ENCODE measurements around the gene PRSS53. TPM values are rescaled to one million over a fixed set of nuclear protein-coding genes. Genes with fewer than 3 reads are reported as not detected.

The PRSS53 gene
- total RNA-seq, 2 donors from 2014 or later: 2.5 TPM

DNA sequence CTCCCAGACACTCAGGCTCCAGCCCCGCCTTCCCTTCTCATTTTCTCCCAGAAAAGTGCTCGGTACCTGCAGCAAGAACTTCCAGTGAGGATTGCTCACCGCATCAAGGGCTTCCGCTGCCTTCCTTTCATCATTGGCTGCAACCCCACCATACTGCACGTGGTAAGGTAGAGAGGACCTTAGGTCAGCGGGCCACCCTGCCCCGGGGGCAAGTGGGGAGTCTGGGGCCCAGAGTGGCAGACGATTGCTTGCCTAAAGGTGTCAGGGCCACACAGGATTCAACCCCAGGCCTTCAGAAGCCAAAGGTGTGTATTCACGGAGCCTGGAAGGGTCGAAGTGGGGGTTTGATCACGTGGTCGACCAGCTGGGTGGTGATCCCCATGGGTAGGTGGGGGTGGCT, 20.9 kb upstream of the PRSS53 start:
- Histone ChIP-seq H3K27ac (no peak overlapping the region), H3K36me3 (peaks cover 0 to 8% of the 10 kb centered on the region in 2 donors), H3K27me3 (replicated peaks; ENCODE audit: insufficient read depth) (no peaks in the 10 kb centered on the region), H3K4me3 (no peak overlapping the region), H3K4me1 (replicated peaks) (peaks cover 7% of the 10 kb centered on the region), H3K9me3 (no peaks in the 10 kb centered on the region)
- TF ChIP-seq, protein P1, sequence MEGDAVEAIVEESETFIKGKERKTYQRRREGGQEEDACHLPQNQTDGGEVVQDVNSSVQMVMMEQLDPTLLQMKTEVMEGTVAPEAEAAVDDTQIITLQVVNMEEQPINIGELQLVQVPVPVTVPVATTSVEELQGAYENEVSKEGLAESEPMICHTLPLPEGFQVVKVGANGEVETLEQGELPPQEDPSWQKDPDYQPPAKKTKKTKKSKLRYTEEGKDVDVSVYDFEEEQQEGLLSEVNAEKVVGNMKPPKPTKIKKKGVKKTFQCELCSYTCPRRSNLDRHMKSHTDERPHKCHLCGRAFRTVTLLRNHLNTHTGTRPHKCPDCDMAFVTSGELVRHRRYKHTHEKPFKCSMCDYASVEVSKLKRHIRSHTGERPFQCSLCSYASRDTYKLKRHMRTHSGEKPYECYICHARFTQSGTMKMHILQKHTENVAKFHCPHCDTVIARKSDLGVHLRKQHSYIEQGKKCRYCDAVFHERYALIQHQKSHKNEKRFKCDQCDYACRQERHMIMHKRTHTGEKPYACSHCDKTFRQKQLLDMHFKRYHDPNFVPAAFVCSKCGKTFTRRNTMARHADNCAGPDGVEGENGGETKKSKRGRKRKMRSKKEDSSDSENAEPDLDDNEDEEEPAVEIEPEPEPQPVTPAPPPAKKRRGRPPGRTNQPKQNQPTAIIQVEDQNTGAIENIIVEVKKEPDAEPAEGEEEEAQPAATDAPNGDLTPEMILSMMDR (IDR thresholded peaks at IDR 0.05): no peak
- no peak for TF ChIP-seq POLR2AphosphoS5 (IDR thresholded peaks at IDR 0.05)
- TF ChIP-seq POLR2A (IDR thresholded peaks at IDR 0.05): no peak
- WGBS: 87% methylated on average over 12 of the region's 12 CpGs
- DNase-seq (ENCODE audit: low spot score): no peak
- intact Hi-C loops (cut with DNase I): loop anchor here (5.0 kb wide), 1 partner anchor 33 kb away; no protein-coding TSS in a partner anchor

DNA sequence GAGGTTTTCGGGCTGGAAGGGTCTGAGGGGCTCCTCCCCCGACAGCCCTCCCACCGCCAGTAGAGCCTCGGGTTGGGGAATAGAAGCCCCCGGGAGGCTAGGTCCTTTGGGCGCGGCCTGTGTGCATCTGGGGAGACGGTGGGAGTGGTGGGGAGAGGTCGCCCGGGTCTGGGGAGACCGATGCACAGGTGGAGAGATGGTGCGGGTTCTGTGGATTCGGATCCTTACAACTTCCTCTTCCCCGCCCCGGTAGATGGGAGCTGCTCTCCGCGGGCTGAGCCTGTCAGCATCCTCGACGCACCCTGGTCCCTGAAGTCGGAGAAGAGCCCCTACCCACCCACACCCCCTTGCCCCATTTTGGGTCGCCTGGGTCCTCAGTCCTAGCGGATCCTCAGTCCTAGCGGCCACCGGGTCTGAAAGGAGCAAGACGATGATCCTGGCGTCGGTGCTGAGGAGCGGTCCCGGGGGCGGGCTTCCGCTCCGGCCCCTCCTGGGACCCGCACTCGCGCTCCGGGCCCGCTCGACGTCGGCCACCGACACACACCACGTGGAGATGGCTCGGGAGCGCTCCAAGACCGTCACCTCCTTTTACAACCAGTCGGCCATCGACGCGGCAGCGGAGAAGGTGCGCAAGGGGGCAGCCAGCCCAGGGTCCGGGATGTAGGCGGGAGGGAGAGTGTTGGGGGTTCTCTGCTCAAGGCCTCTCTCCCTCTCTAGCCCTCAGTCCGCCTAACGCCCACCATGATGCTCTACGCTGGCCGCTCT, 20.2 kb upstream of the PRSS53 start:
- TF ChIP-seq, protein P1 (IDR thresholded peaks at IDR 0.05): no peak
- TF ChIP-seq POLR2AphosphoS5 (IDR thresholded peaks at IDR 0.05): no peak
- no peak for TF ChIP-seq POLR2A (IDR thresholded peaks at IDR 0.05)
- Histone ChIP-seq H3K27me3 (replicated peaks; ENCODE audit: insufficient read depth) (no peaks in the 10 kb centered on the region), H3K4me1 (replicated peaks) (peaks cover 7% of the 10 kb centered on the region), H3K4me3 (peak overlapping the region; percentile 97 to 98), H3K36me3 (peaks cover 0 to 8% of the 10 kb centered on the region in 2 donors), H3K9me3 (no peaks in the 10 kb centered on the region), H3K27ac (peak overlapping the region; percentile 88 to 93)
- no peak for DNase-seq (ENCODE audit: low spot score)
- WGBS: 31% methylated on average over 56 of the region's 57 CpGs
- intact Hi-C loops (cut with DNase I): loop anchor here (5.0 kb wide), 1 partner anchor 33 kb away; no protein-coding TSS in a partner anchor

DNA sequence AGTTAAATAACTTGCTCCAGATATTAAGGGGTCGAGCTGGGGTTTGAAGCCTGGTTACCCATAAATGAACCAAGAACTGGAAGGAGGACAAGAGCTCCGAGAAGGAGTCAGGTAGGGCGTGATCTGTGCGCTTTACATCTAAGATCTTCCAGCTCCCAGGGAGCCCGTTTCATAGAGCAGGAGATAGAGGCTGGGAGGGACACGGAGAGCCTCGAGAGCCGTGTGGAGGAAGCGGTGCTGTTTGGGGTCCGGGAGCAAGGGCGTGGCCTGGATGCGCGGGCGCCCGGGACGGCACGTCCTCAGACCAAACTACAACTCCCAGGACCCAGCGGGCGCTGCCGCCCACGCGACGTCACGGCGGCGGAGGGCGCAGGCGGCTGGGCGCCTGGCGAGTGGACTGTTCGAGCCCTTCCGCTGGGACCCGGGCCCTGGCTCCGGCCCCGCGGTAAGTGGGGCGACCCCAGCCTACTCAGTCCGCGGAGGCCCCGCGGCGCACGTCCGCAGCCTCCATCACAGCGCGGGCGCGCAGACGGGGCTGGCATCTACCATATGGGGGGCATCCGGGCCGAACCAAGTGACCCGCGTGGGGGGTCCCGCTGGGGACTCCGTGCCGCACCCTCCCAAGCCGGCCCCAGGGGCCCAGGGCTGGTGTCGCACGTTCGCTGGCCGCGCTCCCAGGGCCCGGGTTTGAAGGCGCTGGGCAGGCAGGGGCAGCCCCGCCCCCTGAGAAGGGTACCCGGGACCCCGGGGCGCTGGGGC, 19.5 kb upstream of the PRSS53 start, which contains the start of gene BCKDK:
TSS of gene BCKDK (plus strand) at position 352 of the 759 bp plus-strand sequence. CDS start 838 bp downstream, outside the sequence.
- Histone ChIP-seq H3K4me3 (peak within 1 kb of the TSS; percentile 97 to 98), H3K4me1 (replicated peaks) (peaks cover 7% of the 10 kb centered on the region), H3K9me3 (no peaks in the 10 kb centered on the region), H3K36me3 (peaks cover 0 to 8% of the 10 kb centered on the region in 2 donors), H3K27me3 (replicated peaks; ENCODE audit: insufficient read depth) (no peaks in the 10 kb centered on the region), H3K27ac (peak within 1 kb of the TSS; percentile 88 to 93)
- DNase-seq (ENCODE audit: low spot score): peak; percentile 39
- 5% methylated on average over 35 of the region's 68 CpGs for WGBS
- TF ChIP-seq POLR2AphosphoS5 (IDR thresholded peaks at IDR 0.05) (peak; percentile 75), POLR2A (IDR thresholded peaks at IDR 0.05) (peak; percentile 54)
- TF ChIP-seq, protein P1 (IDR thresholded peaks at IDR 0.05): peak in 1 of 4 experiments; percentile 12
- intact Hi-C loops (cut with DNase I): loop anchor here (5.0 kb wide), 1 partner anchor 34 kb away; no protein-coding TSS in a partner anchor

DNA sequence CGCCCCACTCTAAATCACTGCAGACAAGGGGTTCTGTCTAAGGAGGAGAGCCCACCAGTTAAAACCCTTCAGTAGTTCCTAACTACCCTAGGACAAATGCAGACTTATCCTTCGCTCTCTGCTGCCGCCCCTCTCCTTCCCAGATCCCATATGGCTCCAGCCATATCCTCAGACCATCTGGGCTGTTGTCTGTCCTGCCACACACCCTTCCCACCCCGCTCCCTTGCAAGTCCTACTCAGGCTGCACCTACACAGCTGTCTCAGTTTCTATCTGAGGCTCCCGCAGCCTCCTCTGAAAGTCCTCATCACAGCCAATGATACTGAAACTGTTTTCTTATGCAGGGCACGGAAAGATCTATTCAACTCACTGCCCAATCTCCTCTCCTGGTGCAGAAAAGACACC, 18.7 kb upstream of the PRSS53 start:
- WGBS: 94% methylated on average over 6 of the region's 6 CpGs
- intact Hi-C loops (cut with DNase I): loop anchor here (5.0 kb wide), 1 partner anchor 35 kb away; no protein-coding TSS in a partner anchor
- H3K4me3 ChIP-seq: no peak overlapping the region
- H3K36me3 ChIP-seq: peaks cover 0 to 8% of the 10 kb centered on the region in 2 donors
- H3K9me3 ChIP-seq: no peaks in the 10 kb centered on the region
- DNase-seq (ENCODE audit: low spot score): no peak
- H3K27ac ChIP-seq: no peak overlapping the region
- no peaks in the 10 kb centered on the region for H3K27me3 ChIP-seq (replicated peaks; ENCODE audit: insufficient read depth)
- TF ChIP-seq POLR2AphosphoS5 (IDR thresholded peaks at IDR 0.05): no peak
- TF ChIP-seq, protein P1 (IDR thresholded peaks at IDR 0.05): no peak
- TF ChIP-seq POLR2A (IDR thresholded peaks at IDR 0.05): no peak
- peaks cover 7% of the 10 kb centered on the region for H3K4me1 ChIP-seq (replicated peaks)
